Activated CD4-positive, alpha-beta T cell treated with anti-CD3 and anti-CD28 coated beads, Interleukin-2, Interleukin-6, amounts not matched to agents 100 ng/mL and 50 ng/mL, durations not matched to agents 16 hours and 8 hours (primary cell): Measurements from ENCODE around the gene VCL.
"Not testable (repeated sequence)": the region's sequence is repeated elsewhere in the genome, so short reads cannot be mapped to it uniquely, and the experiment has no call there.

Experiments
- DNase-seq: peaks from one replicate; pipeline ENCODE4 v3.0.0-alpha.2; 2020

VCL gene

GRCh38 chr10:74044419-74044818 is 46.5 kb downstream of the VCL start:
- no peak for DNase-seq

DNA sequence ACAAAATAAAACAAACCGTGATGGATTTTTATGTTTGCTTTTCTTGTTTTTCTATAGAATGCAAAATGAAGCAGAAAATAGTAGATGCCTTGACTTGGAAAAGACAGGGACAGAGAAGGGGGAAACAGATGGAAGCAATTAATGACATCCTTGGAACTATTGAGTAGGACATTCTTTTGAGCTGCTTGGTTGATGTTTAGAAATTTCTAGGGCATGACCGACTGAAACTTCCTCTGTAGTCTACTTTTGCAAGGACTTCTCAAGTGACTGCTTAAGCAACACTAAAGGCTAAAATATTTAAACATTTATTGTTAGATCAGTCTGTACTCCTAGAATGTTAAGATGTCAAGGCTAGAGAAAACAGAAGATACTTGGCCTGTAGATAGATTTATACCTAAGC is 49.4 kb downstream of the VCL start:
- DNase-seq = no peak

DNA sequence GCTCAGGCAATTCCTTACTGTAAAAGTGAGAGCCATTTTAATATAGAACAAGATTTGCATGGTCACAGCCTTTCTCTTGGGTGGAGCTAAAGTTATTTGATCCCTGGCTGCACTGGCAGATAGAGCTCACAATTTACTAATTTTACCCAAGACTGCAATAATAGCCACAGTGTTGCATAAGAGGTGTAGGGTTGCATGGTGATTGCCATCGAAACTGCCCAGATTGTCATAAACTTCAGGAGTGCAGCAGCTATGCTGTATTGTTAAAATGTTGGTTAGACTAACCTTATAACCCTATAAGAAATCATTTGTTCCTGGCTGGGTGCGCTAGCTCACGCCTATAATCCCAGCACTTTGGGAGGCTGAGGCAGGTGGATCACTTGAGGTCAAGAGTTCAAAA is 50.0 kb downstream of the VCL start:
- no peak for DNase-seq

DNA sequence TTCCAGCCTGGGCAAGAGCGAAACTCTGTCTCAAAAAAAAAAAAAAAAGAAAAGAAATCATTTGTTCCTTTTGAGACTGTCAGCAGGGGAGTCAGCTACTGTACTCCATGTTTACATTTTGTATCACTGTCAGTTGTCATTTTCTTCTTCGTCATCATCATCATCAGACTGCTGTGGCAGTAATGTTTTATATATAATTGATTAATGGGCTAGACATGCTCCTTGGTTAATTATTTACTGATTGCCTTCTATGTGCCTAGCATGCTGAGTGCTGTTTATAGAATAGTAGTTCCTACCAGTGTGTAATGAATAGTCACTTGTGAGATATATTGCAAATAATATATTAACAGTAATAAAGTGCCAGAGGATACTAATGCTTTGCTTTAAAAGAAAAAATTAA is 50.5 kb downstream of the VCL start:
- no peak for DNase-seq

DNA sequence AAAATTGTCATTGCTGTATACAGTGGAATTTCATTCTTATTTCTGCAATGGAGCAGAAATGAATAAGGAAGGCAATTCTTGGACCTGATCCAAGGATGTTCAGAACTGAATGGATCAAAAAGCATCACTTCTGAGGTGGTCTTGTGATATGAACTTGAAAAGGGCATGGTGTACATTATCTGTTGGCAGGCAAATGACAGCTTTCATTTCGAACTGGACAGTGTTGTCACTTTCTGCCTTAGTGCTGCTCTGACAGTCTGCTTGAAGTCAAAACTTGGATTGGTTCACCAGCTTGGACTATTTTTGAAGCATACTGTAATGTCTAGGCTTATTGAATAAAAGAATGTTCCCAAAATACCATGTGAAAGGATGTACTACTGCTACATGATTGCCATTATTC is 52.0 kb downstream of the VCL start:
- no peak for DNase-seq

GRCh38 chr10:74050653-74051052 is 52.7 kb downstream of the VCL start:
- no peak for DNase-seq

- DNase-seq = no peak
Observed at GRCh38 chr10:74051736-74052342, 53.9 kb downstream of the VCL start.

- no peak for DNase-seq
Observed at GRCh38 chr10:74052994-74053393, 55.1 kb downstream of the VCL start.

DNA sequence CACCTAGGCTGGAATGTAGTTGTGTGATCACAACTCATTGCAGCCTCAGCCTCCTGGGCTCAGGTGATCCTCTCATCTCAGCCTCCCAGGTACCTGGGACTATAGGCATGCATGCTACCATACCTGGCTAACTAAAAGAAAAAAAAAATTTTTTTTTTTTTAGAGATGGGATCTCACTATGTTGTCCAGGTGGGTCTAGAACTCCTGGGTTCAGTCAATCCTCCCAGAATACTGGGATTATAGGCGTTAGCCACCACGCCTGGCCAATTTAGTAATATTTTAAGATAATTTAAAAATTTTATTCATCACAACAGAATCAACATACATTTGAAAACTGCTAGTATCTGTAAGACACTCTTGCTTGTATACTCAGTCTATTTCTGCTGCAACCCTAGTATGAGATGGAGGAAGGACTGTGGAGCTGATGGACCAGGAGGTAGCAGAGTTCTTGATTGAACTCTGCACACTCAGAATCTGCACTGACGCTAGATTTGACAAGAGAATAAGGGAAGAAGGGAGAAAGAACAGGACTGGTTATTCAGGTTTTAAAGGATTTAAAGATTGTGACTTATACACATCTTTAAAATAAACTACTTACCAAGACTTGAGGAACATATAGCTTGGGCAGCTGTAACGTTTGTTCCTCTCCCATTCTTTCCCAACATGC is 57.6 kb downstream of the VCL start:
- DNase-seq = no peak

GRCh38 chr10:74056050-74056818 is 58.3 kb downstream of the VCL start:
- peak; percentile 76 for DNase-seq

GRCh38 chr10:74058071-74058470 is 60.2 kb downstream of the VCL start:
- DNase-seq = peak; percentile 11

- peak; percentile 22 for DNase-seq
Observed at GRCh38 chr10:74058658-74059057, 60.7 kb downstream of the VCL start.

- no peak for DNase-seq
Observed at GRCh38 chr10:74061104-74061503, 63.2 kb downstream of the VCL start.

- not testable (repeated sequence) for DNase-seq
Observed at GRCh38 chr10:74061978-74062377, 64.1 kb downstream of the VCL start.

GRCh38 chr10:74063256-74063655 is 65.3 kb downstream of the VCL start:
- no peak for DNase-seq

- no peak for DNase-seq
Observed at GRCh38 chr10:74067373-74068352, 69.7 kb downstream of the VCL start.

- no peak for DNase-seq
Observed at GRCh38 chr10:74071157-74071556, 73.2 kb downstream of the VCL start.

- DNase-seq = no peak
Observed at GRCh38 chr10:74072503-74072902, 74.6 kb downstream of the VCL start.

- DNase-seq = no peak
Observed at GRCh38 chr10:74075906-74076305, 78.0 kb downstream of the VCL start.

- DNase-seq = no peak
Observed at GRCh38 chr10:74076961-74077360, 79.0 kb downstream of the VCL start.

DNA sequence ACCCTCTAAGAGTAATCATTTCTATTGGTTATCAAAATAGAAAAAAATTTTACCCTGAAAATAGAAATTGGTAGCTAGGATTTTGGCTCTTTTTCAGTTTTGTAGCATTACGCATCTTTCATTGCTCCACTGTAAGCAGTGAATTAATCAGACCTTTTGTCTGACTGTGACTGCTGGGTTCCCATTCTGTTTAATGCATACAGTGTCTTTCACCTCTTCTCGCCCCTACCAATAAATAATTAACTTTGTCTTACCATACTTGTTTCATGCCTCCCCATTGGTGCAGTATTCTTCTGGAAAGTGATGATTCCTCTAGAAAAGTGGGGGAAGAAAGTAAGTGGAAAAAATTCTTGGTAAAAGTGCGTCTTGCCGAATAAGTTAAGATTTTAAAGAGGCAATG is 79.5 kb downstream of the VCL start:
- no peak for DNase-seq

GRCh38 chr10:74078037-74078436 is 80.1 kb downstream of the VCL start:
- DNase-seq = peak; percentile 76
